K562 (cell line): ENCODE measurements around the gene COL15A1. TPM values are rescaled to one million over a fixed set of nuclear protein-coding genes. Genes with fewer than 3 reads are reported as not detected.

Source experiments
- ATAC-seq: fragments of 200-7000 bp; cut with Tn5 transposase; 3 replicates; pipeline ENCODE4 v1.9.1; 2020; ENCODE audit warnings: moderate library complexity
- BruUV-seq: library from RNA; stranded (reverse); fragments of 400-500 nt; replicated peaks from 2 replicates; lab custom pipeline; 2021; lab: Mats Ljungman, UMichigan
- CTCF ChIA-PET: fragments of 300-600 bp; formaldehyde crosslinking; extraction: SDS; loops from one replicate; lab custom pipeline; 2021; ENCODE audit warnings: low intra/inter-chr PET ratio; lab: Yijun Ruan, JAX
- POLR2A ChIA-PET: fragments of 300-600, 350-650 bp; sonication (Branson Sonifier 250); formaldehyde crosslinking; extraction: SDS; loops from one replicate; lab custom pipeline; 2021; ENCODE audit warnings: antibody characterized with exemption, inconsistent platforms; lab: Yijun Ruan, JAX
- DNase-seq, 4 experiments: peaks; one replicate each; pipeline versions ENCODE4 v3.0.0 to v3.0.0-alpha.2; 2011 to 2018; ENCODE audit warnings: low spot score in 3 of 4, mixed read lengths in 3 of 4; ENCODE audit errors: extremely low read depth in 1 of 4
- FAIRE-seq: peaks from 2 replicates; lab custom pipeline; 2011; peaks lifted over from hg19 to GRCh38; lab: Jason Lieb, UNC
- H2AFZ ChIP-seq: 2 replicates; pipeline ENCODE4 v1.6.0; 2011; ENCODE audit warnings: low read depth, low read length, control low read depth, inconsistent platforms
- H3K27ac ChIP-seq: fragments of 200-600 bp; 3 replicates; pipeline ENCODE4 v1.8.0; 2011; ENCODE audit warnings: low read depth, mild to moderate bottlenecking, control low read depth, inconsistent platforms, low read length, moderate library complexity, mixed read lengths; ENCODE audit errors: extremely low read depth
- H3K27me3 ChIP-seq, 2 experiments: fragments of 300-600 bp in 1 of 2; 2 replicates in 1 of 2; 3 replicates in 1 of 2; pipeline versions ENCODE4 v1.6.0 to v1.8.0; 2011; ENCODE audit warnings: inconsistent platforms in 2 of 2, low read length in 2 of 2, mild to moderate bottlenecking in 1 of 2, mixed read lengths in 1 of 2, moderate library complexity in 1 of 2; ENCODE audit not compliant: control insufficient read depth in 2 of 2, insufficient read depth in 2 of 2
- H3K36me3 ChIP-seq: fragments of 300-600 bp; 3 replicates; pipeline ENCODE4 v1.8.0; 2011; ENCODE audit warnings: mild to moderate bottlenecking, low read length, inconsistent platforms; ENCODE audit not compliant: control insufficient read depth, insufficient read depth
- H3K4me1 ChIP-seq, 2 experiments: fragments of 200-600 bp in 1 of 2; replicated peaks in 1 of 2; 2 replicates in 1 of 2; 3 replicates in 1 of 2; pipeline versions ENCODE4 v1.5.1 to v1.8.0; 2011; ENCODE audit warnings: inconsistent platforms in 2 of 2, low read length in 2 of 2, mild to moderate bottlenecking in 1 of 2, mixed read lengths in 1 of 2, moderate library complexity in 1 of 2; ENCODE audit not compliant: control insufficient read depth in 2 of 2, insufficient read depth in 2 of 2
- H3K4me2 ChIP-seq: 2 replicates; pipeline ENCODE4 v1.6.1; 2011; ENCODE audit warnings: low read length, control low read depth, inconsistent platforms, mixed read lengths; ENCODE audit not compliant: insufficient read depth
- H3K4me3 ChIP-seq: fragments of 200-600 bp; sonication (generic), shearing (Covaris generic); 2 replicates; pipeline ENCODE4 v1.5.1; 2016; ENCODE audit warnings: control low read depth, inconsistent platforms
- H3K79me2 ChIP-seq: fragments of 200-600 bp; 3 replicates; pipeline ENCODE4 v1.8.0; 2011; ENCODE audit warnings: low read length, inconsistent platforms; ENCODE audit not compliant: control insufficient read depth, insufficient read depth
- H3K9ac ChIP-seq, 2 experiments: 2 replicates each; pipeline versions ENCODE4 v1.6.0 to v1.6.1; 2011; ENCODE audit warnings: low read depth in 2 of 2, low read length in 2 of 2, control low read depth in 1 of 2, inconsistent platforms in 1 of 2, mild to moderate bottlenecking in 1 of 2, mixed read lengths in 1 of 2; ENCODE audit not compliant: insufficient read depth in 1 of 2
- H3K9me1 ChIP-seq: one replicate; pipeline ENCODE4 v1.6.0; 2011; ENCODE audit warnings: inconsistent platforms, mild to moderate bottlenecking, low read length, moderate library complexity; ENCODE audit not compliant: control insufficient read depth, insufficient read depth
- H3K9me3 ChIP-seq: replicated peaks from 2 replicates; pipeline ENCODE4 v1.5.1; 2011; ENCODE audit warnings: low read depth, low read length, inconsistent platforms; ENCODE audit not compliant: control insufficient read depth, insufficient read depth
- H4K20me1 ChIP-seq: replicated peaks from 2 replicates; pipeline ENCODE4 v1.6.1; 2011; ENCODE audit warnings: low read length, inconsistent platforms, mixed read lengths; ENCODE audit not compliant: control insufficient read depth, insufficient read depth
- CHCHD3 ChIP-seq: fragments of 250-450 bp; sonication (Bioruptor Pico); IDR thresholded peaks from 2 replicates; pipeline ENCODE4 v2.1.2; 2022; ENCODE audit warnings: mild to moderate bottlenecking
- DMBX1 ChIP-seq: fragments of 250-450 bp; sonication (Bioruptor Pico); IDR thresholded peaks from 2 replicates; pipeline ENCODE4 v1.8.0; 2022; ENCODE audit warnings: inconsistent platforms, mild to moderate bottlenecking, moderate library complexity, borderline replicate concordance
- E2F8 ChIP-seq: fragments of 450-650 bp; IDR thresholded peaks from 2 replicates; pipeline ENCODE4 v1.7.1; 2018; ENCODE audit warnings: mild to moderate bottlenecking, low read depth; ENCODE audit not compliant: partially characterized antibody
- FOXK2 ChIP-seq, 2 experiments: fragments of 450-650 bp; IDR thresholded peaks in 1 of 2; conservative IDR thresholded peaks in 1 of 2; 2 replicates each; pipeline ENCODE4 v1.6.1; 2016; ENCODE audit warnings: low read depth in 2 of 2, mild to moderate bottlenecking in 1 of 2
- HNRNPL ChIP-seq: fragments of 200-400 bp; formaldehyde crosslinking; IDR thresholded peaks from 2 replicates; pipeline ENCODE4 v1.6.1; 2017; ENCODE audit warnings: low read depth, mild to moderate bottlenecking, low read length
- RUNX1 ChIP-seq: sonication (generic); IDR thresholded peaks from 2 replicates; pipeline ENCODE4 v1.6.1; 2016; ENCODE audit warnings: antibody characterized with exemption, low read depth
- STAT5B ChIP-seq: fragments of 250-450 bp; sonication (Bioruptor Pico); IDR thresholded peaks from 2 replicates; pipeline ENCODE4 v1.8.0; 2021; ENCODE audit warnings: mild to moderate bottlenecking, inconsistent platforms
- ZBTB1 ChIP-seq: sonication (generic); formaldehyde crosslinking; IDR thresholded peaks from 2 replicates; pipeline ENCODE4 v1.8.1; 2023; ENCODE audit warnings: missing genetic modification reagents, low read depth, mild to moderate bottlenecking, borderline replicate concordance
- ZNF12 ChIP-seq: sonication (generic); formaldehyde crosslinking; IDR thresholded peaks from 2 replicates; pipeline ENCODE4 v1.4.0; 2020; ENCODE audit warnings: mild to moderate bottlenecking, missing genetic modification reagents
- whole genome bisulfite sequencing: fragments of 100-300 bp; shearing (Covaris generic); methylation state at CpG from one replicate; pipeline ENCODE4 v1.1.6; 2016; ENCODE audit warnings: low coverage, mixed read lengths; ENCODE audit not compliant: insufficient coverage; ENCODE audit errors: missing lambda C conversion rate; 5-methylcytosine and 5-hydroxymethylcytosine counted together
- in situ Hi-C: fragments of 300-500 bp; cut with MboI; formaldehyde crosslinking; loops from 4 replicates; pipeline ENCODE4 v1.15.0; 2018; ENCODE audit warnings: inconsistent platforms, mixed read lengths
- intact Hi-C: fragments of 100-400 bp; cut with micrococcal nuclease; formaldehyde crosslinking; loops from 2 replicates; pipeline ENCODE4 v1.14.2; 2022
- polyA plus RNA-seq, 8 experiments: library from polyadenylated mRNA; depleted of rRNA in 4 of 8; stranded (reverse) in 5 of 8; unstranded in 3 of 8; fragments of >200 nt; fragmentation: Nextera tagmentation in 2 of 8; fragmentation: Illumina TruSeq in 1 of 8; extraction: Ambion mirVana in 2 of 8; extraction: Trizol in 1 of 8; gene quantifications; 2 replicates each; pipeline versions ENCODE4 v1.2.1 to v1.2.3, GENCODE V29; 2011 to 2014; ENCODE audit warnings: inconsistent platforms in 1 of 8, missing spikeins in 1 of 8
- total RNA-seq, 7 experiments: library from RNA; depleted of rRNA in 6 of 7; stranded (reverse); fragments of >200 nt in 6 of 7; fragmentation: Illumina TruSeq in 2 of 7; extraction: Trizol in 2 of 7; gene quantifications; 2 replicates each; pipeline versions ENCODE4 v1.2.1 to v1.2.3, GENCODE V29; 2011 to 2021; ENCODE audit warnings: low replicate concordance in 1 of 7

COL15A1 gene
- total and polyA plus RNA-seq, 9 of the 15 experiments (the other 6 are each of a cell fraction or from before 2014, with no cell fraction given), result 0.46 to 5.1 (median 2.6) TPM

DNA sequence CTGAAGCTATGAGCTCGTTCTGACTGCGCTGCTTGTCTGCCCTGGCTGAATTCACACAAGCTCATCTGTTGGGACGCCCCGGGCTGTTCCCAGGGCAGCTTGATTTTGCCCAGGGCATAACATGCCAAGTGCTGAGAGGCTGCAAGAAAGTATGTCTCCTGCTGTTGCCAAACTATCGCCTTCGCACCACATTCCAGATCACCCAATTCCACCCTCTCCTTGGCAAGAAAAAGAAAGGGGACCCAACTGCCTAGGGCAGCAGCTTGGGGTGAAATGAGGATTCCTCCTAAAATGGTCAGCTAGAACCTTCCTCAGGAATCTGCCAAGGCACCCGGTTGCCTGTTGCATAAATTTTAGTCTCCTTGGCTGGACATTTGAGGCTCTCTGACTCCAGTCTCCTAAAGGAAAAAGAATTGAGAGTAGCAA is 21.2 kb downstream of the COL15A1 start:
- BruUV-seq, result no TSS peak
- Histone ChIP-seq H3K27me3 (no peaks in the 10 kb centered on the region), H3K4me2 (no peak overlapping the region), H3K9me3 (no peaks in the 10 kb centered on the region), H3K27ac (no peak overlapping the region), H3K9me1 (no peaks in the 10 kb centered on the region), H3K79me2 (no peaks in the 10 kb centered on the region), H3K4me3 (no peak overlapping the region), H2AFZ (no peak overlapping the region), H3K4me1 (no peaks in the 10 kb centered on the region; a peak in 1 of 5 replicates), H3K36me3 (no peaks in the 10 kb centered on the region), H4K20me1 (no peaks in the 10 kb centered on the region), H3K9ac (no peak overlapping the region)
- no peak for DNase-seq
- 52% methylated on average over 7 of the region's 7 CpGs for WGBS
- in situ Hi-C loops, result no loop called here
- intact Hi-C loops, result no loop called here
- CTCF ChIA-PET, result no interaction called here
- FAIRE-seq, result no peak
- POLR2A ChIA-PET, result interaction anchor here (0.7 to 1.1 kb wide), 2 partner anchors 11 to 56 kb away, joined by 3 to 6 read pairs; no protein-coding TSS in a partner anchor
- no peak for ATAC-seq
- no peak for TF ChIP-seq E2F8
- no peak for TF ChIP-seq HNRNPL
- TF ChIP-seq RUNX1, result no peak
- TF ChIP-seq STAT5B (CRISPR knock-in tag), result no peak
- no peak for TF ChIP-seq CHCHD3
- TF ChIP-seq DMBX1 (CRISPR knock-in tag), result no peak
- no peak for TF ChIP-seq ZBTB1 (CRISPR knock-in tag)
- TF ChIP-seq ZNF12, result no peak
- no peak for TF ChIP-seq FOXK2 (conservative IDR thresholded peaks at IDR 0.05 in 1 of 2, IDR thresholded peaks at IDR 0.05 in 1 of 2; ENCODE audit: low read depth in 2 of 2)
